Activated T-cell treated with anti-CD3 and anti-CD28 coated beads for 4 hours (primary cell): ENCODE data around the gene CTU1.
"Not testable (repeated sequence)": the region's sequence is repeated elsewhere in the genome, so short reads cannot be mapped to it uniquely, and the experiment has no call there.

ENCODE experiments used
- DNase-seq: peaks from one replicate; pipeline ENCODE4 v3.0.0-alpha.2; 2020

Gene CTU1

GRCh38 chr19:51108066-51108804 lies at the start of gene CTU1:
Gene CTU1, minus strand, starts transcription at chr19:51108409. Its CDS starts 3,840 bp downstream, at chr19:51104569.
- peak; percentile 98 for DNase-seq

GRCh38 chr19:51157265-51157664 lies 49.1 kb upstream of the CTU1 start:
- no peak for DNase-seq

- DNase-seq: no peak
Observed at GRCh38 chr19:51156710-51157109, 48.5 kb upstream of the CTU1 start.

- DNase-seq: no peak
Observed at GRCh38 chr19:51150627-51151026, 42.4 kb upstream of the CTU1 start.

GRCh38 chr19:51148580-51148979 lies 40.4 kb upstream of the CTU1 start:
- DNase-seq: no peak

GRCh38 chr19:51147663-51148062 lies 39.5 kb upstream of the CTU1 start:
- no peak for DNase-seq

GRCh38 chr19:51146751-51147150 lies 38.5 kb upstream of the CTU1 start:
- DNase-seq: no peak

- DNase-seq: no peak
Observed at GRCh38 chr19:51145916-51146493, 37.8 kb upstream of the CTU1 start.

GRCh38 chr19:51144482-51145045 lies 36.4 kb upstream of the CTU1 start:
- no peak for DNase-seq

- no peak for DNase-seq
Observed at GRCh38 chr19:51143486-51143885, 35.3 kb upstream of the CTU1 start.

- DNase-seq: not testable (repeated sequence)
Observed at GRCh38 chr19:51142809-51143475, 34.7 kb upstream of the CTU1 start.

- no peak for DNase-seq
Observed at GRCh38 chr19:51142119-51142518, 33.9 kb upstream of the CTU1 start, which contains the start of gene SIGLEC7. Gene SIGLEC7, plus strand, starts transcription at chr19:51142301. Its CDS starts 69 bp downstream, at chr19:51142370.

- DNase-seq: no peak
Observed at GRCh38 chr19:51141181-51141580, 33.0 kb upstream of the CTU1 start.

- DNase-seq: no peak
Observed at GRCh38 chr19:51140441-51140840, 32.2 kb upstream of the CTU1 start.

GRCh38 chr19:51139299-51140014 lies 31.2 kb upstream of the CTU1 start:
- no peak for DNase-seq

- no peak for DNase-seq
Observed at GRCh38 chr19:51138549-51138979, 30.4 kb upstream of the CTU1 start.

GRCh38 chr19:51137792-51138425 lies 29.7 kb upstream of the CTU1 start:
- DNase-seq: no peak

- no peak for DNase-seq
Observed at GRCh38 chr19:51136851-51137551, 28.8 kb upstream of the CTU1 start.

- no peak for DNase-seq
Observed at GRCh38 chr19:51135986-51136762, 28.0 kb upstream of the CTU1 start.

GRCh38 chr19:51135004-51135403 lies 26.8 kb upstream of the CTU1 start:
- no peak for DNase-seq
